Measurements from ENCODE around the gene ITGBL1. TPM values are rescaled to one million over a fixed set of nuclear protein-coding genes. Genes with fewer than 3 reads are reported as not detected.

The ITGBL1 gene
- total RNA-seq, 2 experiments from 2014 or later = not detected

DNA sequence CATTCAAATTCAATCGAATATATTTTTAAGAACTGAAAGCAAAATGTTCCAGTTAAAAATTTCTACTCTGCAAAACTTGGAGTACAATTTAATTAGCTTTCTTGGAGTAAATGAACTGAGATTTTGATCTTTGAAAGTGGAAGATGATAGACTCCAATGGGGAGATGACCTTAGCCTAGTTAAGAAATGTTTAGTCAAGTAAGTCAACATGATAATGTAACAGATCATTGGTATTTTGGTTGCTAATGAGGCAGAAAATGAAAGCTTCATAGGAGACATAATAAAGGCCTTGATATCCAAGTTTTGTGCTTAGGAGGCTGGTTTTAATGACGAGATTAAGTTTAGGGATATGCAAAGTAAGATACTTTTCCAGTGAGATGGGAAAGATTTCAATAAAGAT is 181.7 kb downstream of the ITGBL1 start:
- no peaks in the 10 kb centered on the region for H3K9me3 ChIP-seq (ENCODE audit: control insufficient read depth in 1 of 2, insufficient read depth in 1 of 2, low read length in 2 of 2)
- TF ChIP-seq, protein P1, sequence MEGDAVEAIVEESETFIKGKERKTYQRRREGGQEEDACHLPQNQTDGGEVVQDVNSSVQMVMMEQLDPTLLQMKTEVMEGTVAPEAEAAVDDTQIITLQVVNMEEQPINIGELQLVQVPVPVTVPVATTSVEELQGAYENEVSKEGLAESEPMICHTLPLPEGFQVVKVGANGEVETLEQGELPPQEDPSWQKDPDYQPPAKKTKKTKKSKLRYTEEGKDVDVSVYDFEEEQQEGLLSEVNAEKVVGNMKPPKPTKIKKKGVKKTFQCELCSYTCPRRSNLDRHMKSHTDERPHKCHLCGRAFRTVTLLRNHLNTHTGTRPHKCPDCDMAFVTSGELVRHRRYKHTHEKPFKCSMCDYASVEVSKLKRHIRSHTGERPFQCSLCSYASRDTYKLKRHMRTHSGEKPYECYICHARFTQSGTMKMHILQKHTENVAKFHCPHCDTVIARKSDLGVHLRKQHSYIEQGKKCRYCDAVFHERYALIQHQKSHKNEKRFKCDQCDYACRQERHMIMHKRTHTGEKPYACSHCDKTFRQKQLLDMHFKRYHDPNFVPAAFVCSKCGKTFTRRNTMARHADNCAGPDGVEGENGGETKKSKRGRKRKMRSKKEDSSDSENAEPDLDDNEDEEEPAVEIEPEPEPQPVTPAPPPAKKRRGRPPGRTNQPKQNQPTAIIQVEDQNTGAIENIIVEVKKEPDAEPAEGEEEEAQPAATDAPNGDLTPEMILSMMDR (IDR thresholded peaks at IDR 0.05) = no peak
- no peaks in the 10 kb centered on the region for H3K4me1 Mint-ChIP-seq (ENCODE audit: low read depth)
- ChIA-PET CTCF (no interaction called here), POLR2A (interaction anchor here (1.1 kb wide), 1 partner anchor 17 kb away, joined by 4 read pairs; no protein-coding TSS in a partner anchor)
- ATAC-seq (ENCODE audit: poor library complexity) = no peak
- peaks cover 9% of the 10 kb centered on the region for H3K27me3 Mint-ChIP-seq
- intact Hi-C loops (cut with DNase I, micrococcal nuclease) = no loop called here
- H3K27ac ChIP-seq (ENCODE audit: low read depth in 1 of 2, low read length in 2 of 2) = no peak overlapping the region
- H3K4me3 Mint-ChIP-seq = no peak overlapping the region
- H3K9me3 Mint-ChIP-seq = no peaks in the 10 kb centered on the region
- no peaks in the 10 kb centered on the region for H3K36me3 ChIP-seq (ENCODE audit: insufficient read depth, low read length)
- H3K27me3 ChIP-seq (ENCODE audit: control insufficient read depth in 1 of 2, insufficient read depth in 2 of 2, low read length in 2 of 2) = no peaks in the 10 kb centered on the region
- H3K27ac Mint-ChIP-seq = no peak overlapping the region
- H3K36me3 Mint-ChIP-seq (ENCODE audit: low read depth) = no peaks in the 10 kb centered on the region
- H3K4me1 ChIP-seq (ENCODE audit: insufficient read depth, low read length) = no peaks in the 10 kb centered on the region
- H3K4me3 ChIP-seq (ENCODE audit: low read length) = no peak overlapping the region
- no peak for DNase-seq

DNA sequence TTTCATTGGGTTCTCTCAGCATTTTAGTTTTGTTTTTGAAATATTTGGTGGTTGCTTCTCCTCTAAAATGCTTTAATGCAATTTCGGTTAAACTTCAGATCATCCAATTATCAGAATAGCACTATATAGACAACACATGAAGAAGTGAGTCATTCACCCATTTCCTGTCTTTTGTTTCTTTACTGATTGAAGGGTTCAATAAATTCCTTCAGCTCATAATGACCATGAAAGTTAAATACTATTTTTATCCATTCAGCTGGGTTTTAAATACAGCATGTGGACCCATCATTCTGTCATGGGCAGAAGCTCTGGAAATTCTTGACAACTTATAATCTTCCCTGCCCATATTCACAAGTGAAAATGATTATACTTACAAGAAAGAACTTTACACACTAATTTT is 187.2 kb downstream of the ITGBL1 start:
- H3K27ac Mint-ChIP-seq = no peak overlapping the region
- no peaks in the 10 kb centered on the region for H3K4me1 Mint-ChIP-seq (ENCODE audit: low read depth)
- POLR2A ChIA-PET = no interaction called here
- ATAC-seq (ENCODE audit: poor library complexity) = no peak
- Histone ChIP-seq H3K27ac (ENCODE audit: low read depth in 1 of 2, low read length in 2 of 2) (no peak overlapping the region), H3K9me3 (ENCODE audit: control insufficient read depth in 1 of 2, insufficient read depth in 1 of 2, low read length in 2 of 2) (no peaks in the 10 kb centered on the region), H3K4me1 (ENCODE audit: insufficient read depth, low read length) (no peaks in the 10 kb centered on the region), H3K27me3 (ENCODE audit: control insufficient read depth in 1 of 2, insufficient read depth in 2 of 2, low read length in 2 of 2) (no peaks in the 10 kb centered on the region), H3K36me3 (ENCODE audit: insufficient read depth, low read length) (no peaks in the 10 kb centered on the region), H3K4me3 (ENCODE audit: low read length) (no peak overlapping the region)
- no peaks in the 10 kb centered on the region for H3K9me3 Mint-ChIP-seq
- intact Hi-C loops (cut with DNase I, micrococcal nuclease) = no loop called here
- TF ChIP-seq, protein P1 (IDR thresholded peaks at IDR 0.05) = no peak
- H3K36me3 Mint-ChIP-seq (ENCODE audit: low read depth) = no peaks in the 10 kb centered on the region
- H3K4me3 Mint-ChIP-seq = no peak overlapping the region
- no peak for DNase-seq
- H3K27me3 Mint-ChIP-seq = peaks cover 1% of the 10 kb centered on the region
- CTCF ChIA-PET = no interaction called here

- Mint-ChIP-seq H3K27me3 (peaks cover 11% of the 10 kb centered on the region), H3K4me1 (ENCODE audit: low read depth) (no peaks in the 10 kb centered on the region), H3K4me3 (no peak overlapping the region), H3K27ac (no peak overlapping the region), H3K36me3 (ENCODE audit: low read depth) (no peaks in the 10 kb centered on the region), H3K9me3 (no peaks in the 10 kb centered on the region)
- POLR2A ChIA-PET = no interaction called here
- Histone ChIP-seq H3K36me3 (ENCODE audit: insufficient read depth, low read length) (no peaks in the 10 kb centered on the region), H3K27me3 (ENCODE audit: control insufficient read depth in 1 of 2, insufficient read depth in 2 of 2, low read length in 2 of 2) (no peaks in the 10 kb centered on the region), H3K27ac (ENCODE audit: low read depth in 1 of 2, low read length in 2 of 2) (no peak overlapping the region), H3K4me3 (ENCODE audit: low read length) (no peak overlapping the region), H3K9me3 (ENCODE audit: control insufficient read depth in 1 of 2, insufficient read depth in 1 of 2, low read length in 2 of 2) (no peaks in the 10 kb centered on the region), H3K4me1 (ENCODE audit: insufficient read depth, low read length) (no peaks in the 10 kb centered on the region)
- TF ChIP-seq, protein P1 (IDR thresholded peaks at IDR 0.05) = no peak
- CTCF ChIA-PET = interaction anchor here (1.0 kb wide), 1 partner anchor 27 kb away, joined by 3 read pairs; no protein-coding TSS in a partner anchor
- intact Hi-C loops (cut with DNase I, micrococcal nuclease) = no loop called here
- ATAC-seq (ENCODE audit: poor library complexity) (no peak), DNase-seq (no peak)
These were observed 188.4 kb downstream of the ITGBL1 start for GRCh38 chr13:101640788-101641400.
